ENCODE measurements around the gene UAP1L1. TPM values are rescaled to one million over a fixed set of nuclear protein-coding genes. Genes with fewer than 3 reads are reported as not detected.

The UAP1L1 gene
- total and polyA plus RNA-seq, 2 of the 8 experiments (the other 6 are each of a cell fraction or from before 2014, with no cell fraction given): 2.0 to 5.4 TPM

DNA sequence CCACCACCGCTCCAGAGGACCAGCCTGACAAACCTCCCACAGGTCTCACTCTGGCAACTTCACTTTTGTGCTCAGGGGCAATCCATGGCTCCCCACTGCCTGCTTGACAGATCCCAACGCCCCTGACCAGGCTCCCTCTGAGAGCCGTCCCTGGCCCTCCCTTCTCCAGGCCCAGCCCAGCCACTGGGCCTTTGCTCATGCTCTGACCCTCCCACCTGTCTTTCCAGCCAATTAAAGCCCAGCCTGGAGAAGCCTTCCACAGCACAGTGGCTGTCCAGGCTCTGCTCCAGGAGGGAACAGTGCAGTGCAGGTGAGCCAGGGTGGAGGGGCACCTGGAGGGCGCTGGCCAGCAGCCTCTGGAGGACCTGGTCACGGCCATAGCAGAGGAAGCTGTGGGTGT, 26.7 kb upstream of the UAP1L1 start:
- Histone ChIP-seq H3K36me3 (ENCODE audit: control insufficient read depth in 2 of 4, insufficient read depth in 4 of 4, low read length in 3 of 4) (no peaks in the 10 kb centered on the region), H2AK5ac (ENCODE audit: low read depth, low read length) (no peak overlapping the region), H4K91ac (replicated peaks; ENCODE audit: insufficient read length, low read length) (no peak overlapping the region), H3K18ac (ENCODE audit: extremely low read depth, low read length) (no peak overlapping the region), H3K27ac (ENCODE audit: low read depth, low read length) (no peak overlapping the region), H2BK12ac (ENCODE audit: low read depth, low read length) (no peak overlapping the region), H2BK15ac (ENCODE audit: low read length) (no peak overlapping the region), H3K4me2 (ENCODE audit: insufficient read depth in 1 of 2, low read depth in 2 of 2, low read length in 2 of 2) (no peak overlapping the region), H3K9ac (replicated peaks in 1 of 4; ENCODE audit: extremely low read depth in 1 of 4, low read depth in 3 of 4, low read length in 3 of 4) (no peak overlapping the region), H3K9me3 (ENCODE audit: insufficient read depth in 2 of 2, low read depth in 1 of 2, low read length in 1 of 2) (no peaks in the 10 kb centered on the region), H3K56ac (replicated peaks; ENCODE audit: insufficient read length, low read depth, low read length) (no peak overlapping the region), H3K23me2 (ENCODE audit: low read depth, low read length) (peaks cover 16% of the 10 kb centered on the region; the same call in 1 of the 2 replicates), H2AFZ (ENCODE audit: low read length) (no peak overlapping the region), H3K4me3 (ENCODE audit: extremely low read depth in 1 of 4, insufficient read depth in 2 of 4, low read depth in 3 of 4, low read length in 4 of 4) (no peak overlapping the region), H4K5ac (ENCODE audit: insufficient read length, low read depth, low read length) (no peak overlapping the region), H3K4ac (replicated peaks; ENCODE audit: insufficient read length, low read depth, low read length) (no peak overlapping the region), H3K79me1 (ENCODE audit: low read depth, low read length) (no peaks in the 10 kb centered on the region), H2BK120ac (replicated peaks; ENCODE audit: low read depth, low read length) (no peak overlapping the region), H4K20me1 (replicated peaks in 1 of 2; ENCODE audit: control insufficient read depth in 1 of 2, insufficient read depth in 2 of 2, low read length in 2 of 2) (peaks cover 1 to 17% of the 10 kb centered on the region in 2 experiments), H4K8ac (ENCODE audit: extremely low read depth, insufficient read depth, low read length) (no peak overlapping the region), H3K4me1 (replicated peaks in 1 of 4; ENCODE audit: control insufficient read depth in 3 of 4, insufficient read depth in 4 of 4, low read length in 3 of 4) (peaks cover 0 to 25% (median 12%) of the 10 kb centered on the region in 4 experiments; a peak in 5 of 7 replicates), H3K14ac (ENCODE audit: insufficient read length) (no peak overlapping the region), H2BK20ac (ENCODE audit: low read length) (no peak overlapping the region), H3K23ac (ENCODE audit: insufficient read length) (no peak overlapping the region), H2BK5ac (ENCODE audit: low read depth, low read length) (no peak overlapping the region), H3K79me2 (ENCODE audit: control insufficient read depth in 1 of 2, insufficient read depth in 2 of 2, low read length in 2 of 2) (no peaks in the 10 kb centered on the region), H3K27me3 (replicated peaks in 1 of 4; ENCODE audit: control insufficient read depth in 3 of 4, extremely low read depth in 1 of 4, insufficient read depth in 3 of 4, low read length in 3 of 4) (peaks cover 22 to 78% (median 60%) of the 10 kb centered on the region in 4 experiments)
- 82% methylated on average over 5 of the region's 5 CpGs; no CpG with 5 or more reads in 1 of the 2 experiments for WGBS, 2 experiments (ENCODE audit: extremely low coverage in 1 of 2, insufficient coverage in 1 of 2, insufficient read length in 1 of 2, insufficient replicate concordance in 2 of 2, low coverage in 1 of 2, low lambda C conversion rate in 2 of 2, missing lambda C conversion rate in 1 of 2)
- CTCF ChIA-PET (ENCODE audit: partially characterized antibody): interaction anchor here (0.7 to 7.6 kb wide), 8 partner anchors 8 to 1521 kb away, joined by 3 to 291 read pairs (median 6); partner anchors contain the start of genes ABCA2, FUT7, SAPCD2 and UAP1L1
- POLR2A ChIA-PET (ENCODE audit: partially characterized antibody): no interaction called here
- DNase-seq (ENCODE audit: low read depth in 1 of 2, low spot score in 2 of 2) (no peak), FAIRE-seq (no peak)
- TF ChIP-seq SIX5 (IDR thresholded peaks at IDR 0.05; ENCODE audit: low read depth, low read length): no peak
- no peak for TF ChIP-seq TAF1 (IDR thresholded peaks at IDR 0.05; ENCODE audit: low read depth, low read length)
- no peak for TF ChIP-seq CTBP2 (IDR thresholded peaks at IDR 0.05; ENCODE audit: borderline replicate concordance, insufficient read depth, insufficient read length, low read length)
- TF ChIP-seq ATF2 (IDR thresholded peaks at IDR 0.05; ENCODE audit: low read length): no peak
- no peak for TF ChIP-seq CREB1 (IDR thresholded peaks at IDR 0.05)
- TF ChIP-seq CHD1 (IDR thresholded peaks at IDR 0.05; ENCODE audit: low read depth, low read length): no peak
- no peak for TF ChIP-seq EP300 (IDR thresholded peaks at IDR 0.05; ENCODE audit: borderline replicate concordance in 1 of 2, low read depth in 2 of 2, low read length in 2 of 2)
- TF ChIP-seq MAFK (IDR thresholded peaks at IDR 0.05; ENCODE audit: low read depth, low read length): no peak
- TF ChIP-seq GABPA (IDR thresholded peaks at IDR 0.05; ENCODE audit: borderline replicate concordance, insufficient read depth, low read length): no peak
- TF ChIP-seq RNF2 (IDR thresholded peaks at IDR 0.05; ENCODE audit: borderline replicate concordance, low read depth, low read length, missing control alignments, poor library complexity, severe bottlenecking): no peak
- no peak for TF ChIP-seq RBBP5 (IDR thresholded peaks at IDR 0.05; ENCODE audit: borderline replicate concordance, low read depth, low read length)
